H9 (cell line): ENCODE results near the gene GALC. TPM values are rescaled to one million over a fixed set of nuclear protein-coding genes. Genes with fewer than 3 reads are reported as not detected.
"Not testable (repeated sequence)": the region's sequence is repeated elsewhere in the genome, so short reads cannot be mapped to it uniquely, and the experiment has no call there.

ENCODE experiments used
- DNase-seq: peaks from one replicate; pipeline ENCODE4 v3.0.0-alpha.2; 2017
- H2AFZ ChIP-seq: one replicate; pipeline ENCODE4 v1.6.1; 2013; ENCODE audit warnings: mild to moderate bottlenecking, low read length, control low read depth, moderate library complexity
- H2AK5ac ChIP-seq: 2 replicates; pipeline ENCODE4 v1.6.1; 2013; ENCODE audit warnings: low read length, control low read depth, mixed read lengths; ENCODE audit not compliant: insufficient read length
- H2BK120ac ChIP-seq: one replicate; pipeline ENCODE4 v1.6.1; 2013; ENCODE audit warnings: low read depth, mild to moderate bottlenecking, low read length, control low read depth, inconsistent platforms; ENCODE audit not compliant: poor library complexity, severe bottlenecking
- H2BK12ac ChIP-seq: 2 replicates; pipeline ENCODE4 v1.6.1; 2013; ENCODE audit warnings: low read length, control low read depth, mixed read lengths, low read depth; ENCODE audit not compliant: insufficient read length
- H2BK15ac ChIP-seq: 2 replicates; pipeline ENCODE4 v1.6.1; 2013; ENCODE audit warnings: low read depth, low read length, control low read depth
- H2BK20ac ChIP-seq: one replicate; pipeline ENCODE4 v1.6.1; 2013; ENCODE audit warnings: low read depth, mild to moderate bottlenecking, low read length, control low read depth, inconsistent platforms; ENCODE audit not compliant: poor library complexity, severe bottlenecking
- H2BK5ac ChIP-seq: 2 replicates; pipeline ENCODE4 v1.6.1; 2013; ENCODE audit warnings: low read length, control low read depth, mixed read lengths; ENCODE audit not compliant: insufficient read length
- H3K14ac ChIP-seq: 2 replicates; pipeline ENCODE4 v1.6.1; 2013; ENCODE audit warnings: low read length, control low read depth; ENCODE audit not compliant: insufficient read depth
- H3K18ac ChIP-seq: 2 replicates; pipeline ENCODE4 v1.6.1; 2013; ENCODE audit warnings: low read depth, mild to moderate bottlenecking, mixed read lengths, low read length, control low read depth; ENCODE audit not compliant: insufficient read length
- H3K23ac ChIP-seq: 2 replicates; pipeline ENCODE4 v1.6.1; 2013; ENCODE audit warnings: low read length, control low read depth, mixed read lengths, low read depth; ENCODE audit not compliant: insufficient read length
- H3K23me2 ChIP-seq: 2 replicates; pipeline ENCODE4 v1.6.1; 2013; ENCODE audit warnings: low read depth, mild to moderate bottlenecking, mixed read lengths, low read length, control low read depth; ENCODE audit not compliant: insufficient read length, poor library complexity, severe bottlenecking
- H3K27ac ChIP-seq: 2 replicates; pipeline ENCODE4 v1.5.1; 2013; ENCODE audit warnings: low read length, control low read depth, mixed read lengths, low read depth; ENCODE audit not compliant: insufficient read length
- H3K27me3 ChIP-seq: 2 replicates; pipeline ENCODE4 v1.6.1; 2013; ENCODE audit warnings: low read length, control low read depth, inconsistent platforms; ENCODE audit not compliant: insufficient read depth
- H3K4ac ChIP-seq: 2 replicates; pipeline ENCODE4 v1.6.1; 2013; ENCODE audit warnings: low read depth, mild to moderate bottlenecking, control low read depth, inconsistent platforms, low read length, moderate library complexity
- H3K4me1 ChIP-seq: 2 replicates; pipeline ENCODE4 v1.6.1; 2013; ENCODE audit warnings: low read length, control low read depth, inconsistent platforms; ENCODE audit not compliant: insufficient read depth
- H3K4me2 ChIP-seq: 2 replicates; pipeline ENCODE4 v1.6.1; 2013; ENCODE audit warnings: low read length, control low read depth, mixed read lengths; ENCODE audit not compliant: insufficient read length, insufficient read depth
- H3K56ac ChIP-seq: 2 replicates; pipeline ENCODE4 v1.6.1; 2013; ENCODE audit warnings: low read depth, mild to moderate bottlenecking, mixed read lengths, low read length, control low read depth; ENCODE audit not compliant: insufficient read length
- H3K79me1 ChIP-seq: 2 replicates; pipeline ENCODE4 v1.6.1; 2013; ENCODE audit warnings: low read depth, mild to moderate bottlenecking, moderate library complexity, low read length, control low read depth, inconsistent platforms; ENCODE audit not compliant: insufficient read depth, poor library complexity, severe bottlenecking
- H3K79me2 ChIP-seq: 2 replicates; pipeline ENCODE4 v1.6.1; 2013; ENCODE audit warnings: low read length, control low read depth, inconsistent platforms; ENCODE audit not compliant: insufficient read depth
- H3K9ac ChIP-seq: 2 replicates; pipeline ENCODE4 v1.6.1; 2013; ENCODE audit warnings: low read length, control low read depth, mixed read lengths; ENCODE audit not compliant: insufficient read length; ENCODE audit errors: extremely low read depth
- H3K9me3 ChIP-seq: one replicate; pipeline ENCODE4 v1.6.1; 2013; ENCODE audit warnings: low read depth, low read length, inconsistent platforms; ENCODE audit not compliant: control insufficient read depth
- H3T11ph ChIP-seq: one replicate; pipeline ENCODE4 v1.6.1; 2013; ENCODE audit warnings: mild to moderate bottlenecking, low read length, control low read depth, inconsistent platforms
- H4K20me1 ChIP-seq: one replicate; pipeline ENCODE4 v1.6.1; 2013; ENCODE audit not compliant: control insufficient read depth, insufficient read length, insufficient read depth
- H4K5ac ChIP-seq: 2 replicates; pipeline ENCODE4 v1.6.1; 2013; ENCODE audit warnings: low read depth, mild to moderate bottlenecking, mixed read lengths, low read length, control low read depth; ENCODE audit not compliant: insufficient read length
- H4K8ac ChIP-seq: replicated peaks from 2 replicates; pipeline ENCODE4 v1.6.1; 2013; ENCODE audit warnings: low read length, control low read depth, mixed read lengths, low read depth; ENCODE audit not compliant: insufficient read length
- H4K91ac ChIP-seq: 2 replicates; pipeline ENCODE4 v1.6.1; 2013; ENCODE audit warnings: low read depth, mild to moderate bottlenecking, moderate library complexity, mixed read lengths, low read length, control low read depth; ENCODE audit not compliant: insufficient read length
- H3K27ac Mint-ChIP-seq, 3 experiments: 2 replicates in 2 of 3; 3 replicates in 1 of 3; pipeline ENCODE4 v1.8.0; 2020 to 2021; ENCODE audit warnings: mixed read lengths in 3 of 3, mild to moderate bottlenecking in 1 of 3, moderate library complexity in 1 of 3
- H3K27me3 Mint-ChIP-seq: 2 replicates; pipeline ENCODE4 v1.8.0; 2021; ENCODE audit warnings: low read depth, mild to moderate bottlenecking, moderate library complexity, mixed read lengths
- H3K36me3 Mint-ChIP-seq, 3 experiments: 2 replicates in 2 of 3; 3 replicates in 1 of 3; pipeline ENCODE4 v1.8.0; 2020 to 2021; ENCODE audit warnings: low read depth in 3 of 3, mixed read lengths in 3 of 3; ENCODE audit not compliant: insufficient read depth in 1 of 3
- H3K4me1 Mint-ChIP-seq, 2 experiments: 2 replicates each; pipeline ENCODE4 v1.8.0; 2020; ENCODE audit warnings: mixed read lengths in 2 of 2
- H3K4me3 Mint-ChIP-seq, 2 experiments: 2 replicates in 1 of 2; 3 replicates in 1 of 2; pipeline ENCODE4 v1.8.0; 2020 to 2021; ENCODE audit warnings: mild to moderate bottlenecking in 2 of 2, mixed read lengths in 2 of 2, moderate library complexity in 1 of 2
- H3K9me3 Mint-ChIP-seq, 2 experiments: 2 replicates in 1 of 2; 3 replicates in 1 of 2; pipeline ENCODE4 v1.8.0; 2020; ENCODE audit warnings: mild to moderate bottlenecking in 2 of 2, mixed read lengths in 2 of 2, moderate library complexity in 1 of 2
- WGBS: extraction: QIAGEN DNeasy Blood & Tissue Kit; methylation state at CpG from one replicate; pipeline ENCODE4 v1.1.7; 2013; ENCODE audit warnings: missing lambda C conversion rate, low lambda C conversion rate, mixed read lengths; ENCODE audit not compliant: insufficient read length; ENCODE audit errors: extremely low coverage; 5-methylcytosine and 5-hydroxymethylcytosine counted together
- total RNA-seq: library from RNA; stranded (reverse); gene quantifications from 2 replicates; pipeline ENCODE4 v1.2.1, GENCODE V29; 2021
- TF ChIP-seq, protein P1 (sequence below): fragments of 200-600 bp; sonication (generic); conservative IDR thresholded peaks from 3 replicates; pipeline ENCODE4 v1.8.0; 2021; ENCODE audit warnings: antibody characterized with exemption, mild to moderate bottlenecking

GALC gene
- total RNA-seq, 1 experiment from 2014 or later = 12.4 TPM

- Histone ChIP-seq H3K4ac (no peak overlapping the region), H3K27me3 (no peaks in the 10 kb centered on the region), H2BK20ac (no peak overlapping the region), H3K9ac (no peak overlapping the region), H3K79me2 (no peaks in the 10 kb centered on the region), H2BK15ac (no peak overlapping the region), H3K14ac (no peak overlapping the region), H4K20me1 (no peaks in the 10 kb centered on the region), H3K23ac (no peak overlapping the region), H2BK12ac (no peak overlapping the region), H2BK5ac (no peak overlapping the region), H3K4me2 (no peak overlapping the region), H2AK5ac (no peak overlapping the region), H2AFZ (no peak overlapping the region), H3K27ac (no peak overlapping the region), H4K91ac (no peak overlapping the region), H2BK120ac (no peak overlapping the region), H3K9me3 (no peaks in the 10 kb centered on the region), H3K4me1 (peaks cover 5% of the 10 kb centered on the region; the same call in 1 of the 2 replicates), H3T11ph (no peak overlapping the region), H3K18ac (no peak overlapping the region), H3K23me2 (no peaks in the 10 kb centered on the region), H3K56ac (no peak overlapping the region), H4K8ac (no peak overlapping the region), H3K79me1 (no peaks in the 10 kb centered on the region), H4K5ac (no peak overlapping the region)
- Mint-ChIP-seq H3K9me3 (no peaks in the 10 kb centered on the region; a peak in 1 of 5 replicates), H3K27me3 (no peaks in the 10 kb centered on the region), H3K27ac (no peak overlapping the region), H3K4me3 (no peak overlapping the region), H3K36me3 (no peaks in the 10 kb centered on the region), H3K4me1 (peaks cover 22 to 23% of the 10 kb centered on the region in 2 experiments)
- no peak for DNase-seq
- TF ChIP-seq, protein P1, sequence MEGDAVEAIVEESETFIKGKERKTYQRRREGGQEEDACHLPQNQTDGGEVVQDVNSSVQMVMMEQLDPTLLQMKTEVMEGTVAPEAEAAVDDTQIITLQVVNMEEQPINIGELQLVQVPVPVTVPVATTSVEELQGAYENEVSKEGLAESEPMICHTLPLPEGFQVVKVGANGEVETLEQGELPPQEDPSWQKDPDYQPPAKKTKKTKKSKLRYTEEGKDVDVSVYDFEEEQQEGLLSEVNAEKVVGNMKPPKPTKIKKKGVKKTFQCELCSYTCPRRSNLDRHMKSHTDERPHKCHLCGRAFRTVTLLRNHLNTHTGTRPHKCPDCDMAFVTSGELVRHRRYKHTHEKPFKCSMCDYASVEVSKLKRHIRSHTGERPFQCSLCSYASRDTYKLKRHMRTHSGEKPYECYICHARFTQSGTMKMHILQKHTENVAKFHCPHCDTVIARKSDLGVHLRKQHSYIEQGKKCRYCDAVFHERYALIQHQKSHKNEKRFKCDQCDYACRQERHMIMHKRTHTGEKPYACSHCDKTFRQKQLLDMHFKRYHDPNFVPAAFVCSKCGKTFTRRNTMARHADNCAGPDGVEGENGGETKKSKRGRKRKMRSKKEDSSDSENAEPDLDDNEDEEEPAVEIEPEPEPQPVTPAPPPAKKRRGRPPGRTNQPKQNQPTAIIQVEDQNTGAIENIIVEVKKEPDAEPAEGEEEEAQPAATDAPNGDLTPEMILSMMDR = no peak
- no CpG with 5 or more reads among the region's 3 CpGs for WGBS
These were observed 32.3 kb upstream of the GALC start for GRCh38 chr14:88025313-88025712.

GRCh38 chr14:88024252-88025086 is 31.5 kb upstream of the GALC start:
- not testable (repeated sequence) for H3K27ac ChIP-seq, H2BK15ac ChIP-seq, H3K23me2 ChIP-seq, H3K79me2 ChIP-seq, H3K14ac ChIP-seq, H3K23ac ChIP-seq, H3K27me3 ChIP-seq, H3K27me3 Mint-ChIP-seq, H3K4me1 ChIP-seq, H3K9ac ChIP-seq, H3K36me3 Mint-ChIP-seq, H3K56ac ChIP-seq, H4K20me1 ChIP-seq, H3K18ac ChIP-seq, H2BK12ac ChIP-seq, H3T11ph ChIP-seq, H2BK5ac ChIP-seq, H2AFZ ChIP-seq, H2AK5ac ChIP-seq, H4K8ac ChIP-seq, H3K9me3 Mint-ChIP-seq, H3K4me2 ChIP-seq, H3K4ac ChIP-seq, H2BK120ac ChIP-seq, H3K27ac Mint-ChIP-seq, H3K4me3 Mint-ChIP-seq, H4K91ac ChIP-seq, H2BK20ac ChIP-seq, H4K5ac ChIP-seq, DNase-seq, H3K79me1 ChIP-seq, H3K9me3 ChIP-seq
- WGBS = no CpG with 5 or more reads among the region's 11 CpGs
- peaks cover 22 to 23% of the 10 kb centered on the region in 2 experiments for H3K4me1 Mint-ChIP-seq
